Measurements from ENCODE around the gene EZR.

DNA sequence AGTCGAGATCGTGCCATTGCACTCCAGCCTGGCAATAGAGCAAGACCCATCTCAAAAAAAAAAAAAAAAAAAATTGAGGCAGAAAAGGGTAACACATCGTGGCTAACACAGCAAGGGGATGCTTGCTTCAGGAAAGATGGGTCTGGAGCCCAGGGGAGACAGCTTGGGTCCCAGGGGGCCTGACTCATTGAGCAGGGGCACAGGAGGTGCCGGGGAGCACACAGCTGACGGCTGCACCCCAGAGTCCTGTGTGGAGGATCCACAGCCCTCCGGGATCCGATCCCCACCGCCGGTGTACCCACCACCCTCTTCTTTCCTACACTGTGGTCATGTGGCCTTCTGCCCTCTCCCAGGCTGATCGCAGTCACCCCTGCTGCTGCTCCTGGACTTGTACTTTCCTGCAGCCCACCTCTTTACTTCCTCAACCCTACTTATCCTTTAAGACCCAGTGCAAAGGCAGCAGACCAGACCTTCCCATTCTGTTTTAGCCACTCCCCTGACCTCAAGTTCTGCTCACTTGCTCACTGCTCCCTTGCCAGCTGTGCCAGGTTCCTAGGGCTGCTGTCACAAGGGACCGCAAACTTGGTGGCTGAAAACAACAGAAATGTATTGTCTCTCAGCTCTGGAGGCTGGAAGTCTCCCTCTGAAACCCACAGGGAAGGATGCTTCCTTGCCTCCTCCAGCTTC lies 17.6 kb upstream of the EZR start:
- TF ChIP-seq, protein P1, sequence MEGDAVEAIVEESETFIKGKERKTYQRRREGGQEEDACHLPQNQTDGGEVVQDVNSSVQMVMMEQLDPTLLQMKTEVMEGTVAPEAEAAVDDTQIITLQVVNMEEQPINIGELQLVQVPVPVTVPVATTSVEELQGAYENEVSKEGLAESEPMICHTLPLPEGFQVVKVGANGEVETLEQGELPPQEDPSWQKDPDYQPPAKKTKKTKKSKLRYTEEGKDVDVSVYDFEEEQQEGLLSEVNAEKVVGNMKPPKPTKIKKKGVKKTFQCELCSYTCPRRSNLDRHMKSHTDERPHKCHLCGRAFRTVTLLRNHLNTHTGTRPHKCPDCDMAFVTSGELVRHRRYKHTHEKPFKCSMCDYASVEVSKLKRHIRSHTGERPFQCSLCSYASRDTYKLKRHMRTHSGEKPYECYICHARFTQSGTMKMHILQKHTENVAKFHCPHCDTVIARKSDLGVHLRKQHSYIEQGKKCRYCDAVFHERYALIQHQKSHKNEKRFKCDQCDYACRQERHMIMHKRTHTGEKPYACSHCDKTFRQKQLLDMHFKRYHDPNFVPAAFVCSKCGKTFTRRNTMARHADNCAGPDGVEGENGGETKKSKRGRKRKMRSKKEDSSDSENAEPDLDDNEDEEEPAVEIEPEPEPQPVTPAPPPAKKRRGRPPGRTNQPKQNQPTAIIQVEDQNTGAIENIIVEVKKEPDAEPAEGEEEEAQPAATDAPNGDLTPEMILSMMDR (IDR thresholded peaks at IDR 0.05) = no peak
- no peak for TF ChIP-seq POLR2A (IDR thresholded peaks at IDR 0.05)
- TF ChIP-seq EP300 (IDR thresholded peaks at IDR 0.05) = no peak
